GM10847 (cell line): ENCODE measurements around the gene SLC2A8.

Source experiments
- POLR2A ChIP-seq: IDR thresholded peaks from 2 replicates; pipeline ENCODE4 v1.6.1; 2011; ENCODE audit not compliant: insufficient read length; ENCODE audit errors: extremely low read depth

SLC2A8 gene, protein sequence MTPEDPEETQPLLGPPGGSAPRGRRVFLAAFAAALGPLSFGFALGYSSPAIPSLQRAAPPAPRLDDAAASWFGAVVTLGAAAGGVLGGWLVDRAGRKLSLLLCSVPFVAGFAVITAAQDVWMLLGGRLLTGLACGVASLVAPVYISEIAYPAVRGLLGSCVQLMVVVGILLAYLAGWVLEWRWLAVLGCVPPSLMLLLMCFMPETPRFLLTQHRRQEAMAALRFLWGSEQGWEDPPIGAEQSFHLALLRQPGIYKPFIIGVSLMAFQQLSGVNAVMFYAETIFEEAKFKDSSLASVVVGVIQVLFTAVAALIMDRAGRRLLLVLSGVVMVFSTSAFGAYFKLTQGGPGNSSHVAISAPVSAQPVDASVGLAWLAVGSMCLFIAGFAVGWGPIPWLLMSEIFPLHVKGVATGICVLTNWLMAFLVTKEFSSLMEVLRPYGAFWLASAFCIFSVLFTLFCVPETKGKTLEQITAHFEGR

DNA sequence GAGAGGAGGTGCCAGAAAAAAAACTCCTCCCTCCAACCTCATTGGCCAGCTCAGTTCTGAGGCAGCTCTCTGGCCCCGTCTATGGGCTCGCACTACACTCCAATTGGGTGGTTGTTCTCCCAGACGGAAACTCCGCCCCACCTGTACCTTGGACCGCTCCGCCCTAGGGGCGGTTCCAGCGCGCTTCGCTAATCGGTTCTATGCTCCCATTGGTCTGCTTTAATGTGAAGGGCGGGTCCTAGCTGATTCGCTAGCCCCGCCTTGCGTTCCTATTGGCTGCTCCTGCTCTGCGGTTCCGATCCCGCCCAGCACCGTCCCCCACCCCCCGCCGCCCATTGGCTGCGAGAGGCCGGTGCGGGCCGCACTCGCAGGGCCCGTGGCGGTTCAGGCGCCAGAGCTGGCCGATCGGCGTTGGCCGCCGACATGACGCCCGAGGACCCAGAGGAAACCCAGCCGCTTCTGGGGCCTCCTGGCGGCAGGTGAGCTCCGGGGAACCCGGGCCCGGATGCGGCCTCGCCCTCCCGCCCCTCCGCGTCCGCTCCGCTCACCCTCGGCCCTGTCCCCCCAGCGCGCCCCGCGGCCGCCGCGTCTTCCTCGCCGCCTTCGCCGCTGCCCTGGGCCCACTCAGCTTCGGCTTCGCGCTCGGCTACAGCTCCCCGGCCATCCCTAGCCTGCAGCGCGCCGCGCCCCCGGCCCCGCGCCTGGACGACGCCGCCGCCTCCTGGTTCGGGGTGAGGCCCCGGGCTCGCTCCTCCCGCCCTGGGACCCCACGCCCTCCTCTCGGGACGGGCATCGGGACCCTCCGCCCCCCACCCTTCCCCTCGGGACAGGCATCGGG lies at the start of gene SLC2A8:
SLC2A8 (plus strand) TSS at position 362 of the 838 bp plus-strand sequence; CDS start at position 424, 62 bp downstream.
- TF ChIP-seq POLR2A, result peak; percentile 50

GRCh38 chr9:127347831-127348776 lies 48.9 kb upstream of the SLC2A8 start:
- no peak for TF ChIP-seq POLR2A

DNA sequence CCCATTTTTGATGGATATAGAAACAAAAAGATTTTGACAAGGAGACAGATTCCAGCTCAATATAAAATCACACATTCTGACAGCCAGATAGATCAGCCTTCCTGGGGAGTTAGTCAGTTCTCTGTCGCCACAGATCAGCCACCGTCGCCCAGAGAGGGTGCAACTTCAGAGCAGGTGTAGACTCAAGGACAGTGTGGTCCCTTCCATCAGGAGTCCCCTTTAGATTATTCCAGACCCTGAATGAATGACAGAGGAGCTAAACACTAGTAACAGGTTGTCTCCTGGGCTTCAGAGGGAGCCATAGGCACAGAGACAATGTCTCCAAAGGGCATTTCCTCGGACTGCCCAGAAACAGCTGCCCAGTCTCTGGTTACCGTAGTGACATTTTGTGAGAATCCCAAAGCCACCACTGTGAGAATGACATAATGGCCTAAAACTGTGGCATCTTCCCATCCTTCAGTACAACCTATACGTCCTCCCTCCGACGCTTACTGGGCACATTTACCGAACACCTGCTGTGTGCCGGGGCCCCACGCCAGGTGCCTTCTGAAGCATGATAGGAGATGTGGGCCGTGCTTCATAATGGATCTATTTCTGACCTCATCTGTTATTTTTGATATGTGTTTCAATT lies 47.4 kb upstream of the SLC2A8 start:
- TF ChIP-seq POLR2A, result no peak

DNA sequence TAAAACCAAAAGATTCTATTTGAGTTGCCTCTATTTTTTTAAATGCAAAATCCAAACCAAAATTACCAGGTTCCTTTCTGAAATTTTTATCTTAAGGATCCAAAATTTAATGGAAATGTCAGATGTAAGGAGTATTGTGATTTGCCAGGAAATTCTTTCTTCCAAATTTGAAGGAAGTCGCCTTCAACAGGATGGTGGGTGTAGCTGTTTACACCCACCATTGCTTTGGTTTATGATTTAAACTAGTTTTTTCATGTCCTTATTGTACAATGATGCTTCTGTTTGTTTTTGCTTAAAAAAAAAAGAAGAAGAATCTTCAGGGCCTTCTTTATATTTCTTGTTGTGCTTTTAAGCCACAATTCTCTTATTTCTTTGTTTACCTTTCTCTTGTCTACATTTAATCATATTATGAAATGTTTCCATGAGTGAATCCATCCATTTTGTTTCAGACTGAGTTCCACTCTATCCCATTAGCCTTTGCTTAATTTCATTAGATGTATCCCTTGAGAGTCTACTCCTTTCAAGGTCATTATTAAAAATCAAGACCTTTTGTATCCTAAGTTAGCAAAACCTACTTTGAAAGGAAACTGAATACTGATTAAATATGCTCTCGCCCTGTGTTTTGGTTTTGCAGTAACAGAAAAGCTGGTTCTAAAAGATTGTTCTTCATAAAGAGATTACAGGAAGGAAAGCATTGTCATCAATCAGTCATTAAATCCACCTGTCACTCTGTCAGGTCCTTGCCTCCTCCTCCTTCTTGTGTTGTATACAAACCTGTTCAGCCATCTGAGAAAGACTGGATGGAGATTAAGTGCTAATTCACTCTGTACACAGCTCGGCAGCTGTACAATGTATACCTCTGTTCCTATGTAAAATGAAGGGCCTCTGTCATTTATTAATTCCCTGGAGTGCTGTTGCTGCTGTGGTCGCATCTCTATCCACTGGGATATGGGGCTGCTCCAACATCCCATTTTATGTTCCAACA lies 45.5 kb upstream of the SLC2A8 start:
- TF ChIP-seq POLR2A, result no peak

- TF ChIP-seq POLR2A, result no peak
Observed at GRCh38 chr9:127353882-127354281, 43.1 kb upstream of the SLC2A8 start.

DNA sequence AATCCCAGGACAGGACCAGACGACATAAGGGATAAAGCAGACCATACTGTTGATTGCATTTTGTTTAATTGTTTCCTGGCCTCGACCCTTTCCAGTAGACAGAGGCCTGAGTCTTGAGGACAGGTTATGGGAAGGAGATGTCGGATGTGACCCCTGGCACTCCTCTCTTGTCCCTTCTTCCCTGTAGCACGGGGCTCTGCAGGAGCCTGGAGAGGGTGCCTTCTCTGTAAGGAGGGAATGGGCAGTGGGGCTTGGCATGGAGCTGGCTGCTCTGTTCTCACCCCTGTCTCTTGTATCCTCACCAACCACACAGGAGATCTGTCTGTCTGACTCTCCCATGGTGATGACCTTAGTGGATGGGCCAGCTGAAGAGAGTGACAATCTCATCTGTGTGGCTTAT lies 40.1 kb upstream of the SLC2A8 start:
- TF ChIP-seq POLR2A, result no peak

DNA sequence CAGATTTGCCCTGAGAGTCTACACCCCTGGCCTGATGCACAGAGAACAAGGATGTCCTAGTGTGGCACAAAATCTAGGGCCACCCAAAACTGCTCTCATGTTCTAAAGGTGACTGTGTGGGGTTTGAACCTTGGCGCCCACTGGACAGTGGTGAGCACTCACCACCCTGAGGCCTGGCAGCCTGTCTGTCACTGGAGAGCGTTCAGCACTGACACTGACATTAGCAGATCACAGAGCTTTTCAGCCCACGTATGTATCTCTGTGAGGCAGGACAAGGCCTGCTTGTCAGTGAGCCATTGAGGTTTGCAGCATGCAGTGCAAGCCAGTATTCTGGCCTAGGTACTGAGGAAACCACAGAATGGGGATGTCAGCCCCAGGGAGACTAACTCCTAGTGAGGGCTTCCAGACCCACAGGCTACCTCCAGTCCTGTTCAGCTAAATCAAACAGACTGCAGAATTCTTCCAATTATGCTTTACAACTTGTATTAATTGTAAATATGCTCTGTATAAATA lies 38.9 kb upstream of the SLC2A8 start:
- no peak for TF ChIP-seq POLR2A

GRCh38 chr9:127358770-127359169 lies 38.2 kb upstream of the SLC2A8 start:
- no peak for TF ChIP-seq POLR2A

- TF ChIP-seq POLR2A, result no peak
Observed at GRCh38 chr9:127360250-127360649, 36.7 kb upstream of the SLC2A8 start.

DNA sequence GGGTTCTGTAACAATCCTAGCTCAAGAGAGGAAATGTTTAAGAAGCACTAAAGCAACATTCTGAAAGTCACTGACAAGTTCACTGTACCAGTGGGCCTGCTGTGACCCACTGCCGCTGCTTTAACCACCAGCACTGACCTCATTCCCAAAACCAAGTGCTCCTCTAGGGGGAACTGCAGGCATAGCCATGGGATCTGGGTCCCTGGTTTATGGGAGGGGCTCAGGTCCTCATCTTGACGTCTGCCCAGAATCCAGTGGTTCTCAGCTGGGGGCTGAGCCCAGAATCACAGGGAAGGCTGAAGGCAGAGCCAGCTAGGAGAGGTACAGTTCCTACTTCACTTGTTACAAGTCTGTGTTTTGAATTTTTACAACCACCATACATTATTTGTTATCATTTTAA lies 36.1 kb upstream of the SLC2A8 start:
- TF ChIP-seq POLR2A, result no peak

- TF ChIP-seq POLR2A, result no peak
Observed at GRCh38 chr9:127361561-127361960, 35.4 kb upstream of the SLC2A8 start.

- TF ChIP-seq POLR2A, result no peak
Observed at GRCh38 chr9:127362829-127363228, 34.1 kb upstream of the SLC2A8 start.

DNA sequence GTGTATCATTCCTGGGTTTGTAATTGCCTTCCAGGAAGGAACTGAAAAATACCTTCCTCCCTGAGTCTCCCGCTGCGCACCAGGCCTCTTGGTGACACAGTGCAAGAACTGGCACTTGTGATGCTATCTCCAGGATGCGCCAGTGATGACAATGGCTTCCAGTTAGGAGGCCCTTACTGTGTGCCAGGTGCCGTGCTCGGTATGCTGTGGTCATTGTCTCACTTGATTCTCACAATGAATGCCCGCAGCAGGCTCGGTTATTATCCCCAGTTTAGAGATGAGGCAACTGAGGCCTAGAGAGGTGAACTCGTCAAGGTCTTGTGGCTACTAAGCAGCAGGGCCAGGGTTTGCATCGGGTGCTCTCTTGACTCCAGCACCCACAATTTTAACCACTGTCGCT lies 31.5 kb upstream of the SLC2A8 start:
- no peak for TF ChIP-seq POLR2A

- TF ChIP-seq POLR2A, result no peak
Observed at GRCh38 chr9:127366594-127366993, 30.4 kb upstream of the SLC2A8 start.
